ENCODE data around the gene SCN4A. TPM values are rescaled to one million over a fixed set of nuclear protein-coding genes. Genes with fewer than 3 reads are reported as not detected.

The SCN4A gene
- polyA plus RNA-seq, 1 donor from 2014 or later, result not detected

- H2AFZ ChIP-seq (ENCODE audit: low read depth, low read length), result no peak overlapping the region
- no peak overlapping the region for H3K4me3 ChIP-seq (ENCODE audit: low read length)
- no peaks in the 10 kb centered on the region for H3K79me2 ChIP-seq (replicated peaks; ENCODE audit: insufficient read depth, low read length)
- no peaks in the 10 kb centered on the region for H3K9me3 ChIP-seq (ENCODE audit: low read length)
- no peaks in the 10 kb centered on the region for H3K27me3 ChIP-seq (ENCODE audit: insufficient read depth, low read depth, low read length)
- H4K20me1 ChIP-seq (ENCODE audit: insufficient read depth), result no peaks in the 10 kb centered on the region
- H3K36me3 ChIP-seq (ENCODE audit: insufficient read depth, low read length), result no peaks in the 10 kb centered on the region
- TF ChIP-seq TAF1 (IDR thresholded peaks at IDR 0.05; ENCODE audit: low read depth) (no peak), EZH2 (IDR thresholded peaks at IDR 0.05; ENCODE audit: borderline replicate concordance, insufficient read depth, low read length, poor library complexity, severe bottlenecking) (no peak), EP300 (conservative IDR thresholded peaks at IDR 0.05; ENCODE audit: poor library complexity, severe bottlenecking) (no peak), REST (IDR thresholded peaks at IDR 0.05; ENCODE audit: borderline replicate concordance) (no peak), CTCF (IDR thresholded peaks at IDR 0.05; ENCODE audit: poor library complexity, severe bottlenecking) (no peak), POLR2AphosphoS5 (IDR thresholded peaks at IDR 0.05) (no peak), SMC3 (conservative IDR thresholded peaks at IDR 0.05; ENCODE audit: poor library complexity) (no peak), RAD21 (conservative IDR thresholded peaks at IDR 0.05) (no peak), MXI1 (conservative IDR thresholded peaks at IDR 0.05; ENCODE audit: poor library complexity, severe bottlenecking) (no peak)
- H3K9ac ChIP-seq (ENCODE audit: low read length), result no peak overlapping the region
- H3K27ac ChIP-seq (ENCODE audit: low read length), result no peak overlapping the region
- no peaks in the 10 kb centered on the region for H3K9me2 ChIP-seq (ENCODE audit: insufficient read depth, low read length)
- H3F3A ChIP-seq (ENCODE audit: insufficient read depth, low read length, poor library complexity, severe bottlenecking), result no peaks in the 10 kb centered on the region
- H3K4me2 ChIP-seq (ENCODE audit: low read length), result no peak overlapping the region
Measured at GRCh38 chr17:63978272-63979200, 5.8 kb upstream of the SCN4A start.

- H3K9ac ChIP-seq (ENCODE audit: low read length), result no peak overlapping the region
- no peaks in the 10 kb centered on the region for H3F3A ChIP-seq (ENCODE audit: insufficient read depth, low read length, poor library complexity, severe bottlenecking)
- H3K4me3 ChIP-seq (ENCODE audit: low read length), result no peak overlapping the region
- H3K36me3 ChIP-seq (ENCODE audit: insufficient read depth, low read length), result no peaks in the 10 kb centered on the region
- H3K9me2 ChIP-seq (ENCODE audit: insufficient read depth, low read length), result no peaks in the 10 kb centered on the region
- no peak overlapping the region for H3K4me2 ChIP-seq (ENCODE audit: low read length)
- H3K9me3 ChIP-seq (ENCODE audit: low read length), result no peaks in the 10 kb centered on the region
- H4K20me1 ChIP-seq (ENCODE audit: insufficient read depth), result no peaks in the 10 kb centered on the region
- no peaks in the 10 kb centered on the region for H3K79me2 ChIP-seq (replicated peaks; ENCODE audit: insufficient read depth, low read length)
- TF ChIP-seq TAF1 (IDR thresholded peaks at IDR 0.05; ENCODE audit: low read depth), result no peak
- TF ChIP-seq EP300 (conservative IDR thresholded peaks at IDR 0.05; ENCODE audit: poor library complexity, severe bottlenecking), result no peak
- no peak for TF ChIP-seq REST (IDR thresholded peaks at IDR 0.05; ENCODE audit: borderline replicate concordance)
- TF ChIP-seq MXI1 (conservative IDR thresholded peaks at IDR 0.05; ENCODE audit: poor library complexity, severe bottlenecking), result no peak
- H3K27me3 ChIP-seq (ENCODE audit: insufficient read depth, low read depth, low read length), result no peaks in the 10 kb centered on the region
- H3K27ac ChIP-seq (ENCODE audit: low read length), result no peak overlapping the region
- H2AFZ ChIP-seq (ENCODE audit: low read depth, low read length), result no peak overlapping the region
Measured at GRCh38 chr17:63976702-63977101, 4.0 kb upstream of the SCN4A start.

Measured in neural cell (in vitro differentiated cells).